Panc1 (cell line): ENCODE measurements around the gene DFFB. TPM values are rescaled to one million over a fixed set of nuclear protein-coding genes. Genes with fewer than 3 reads are reported as not detected.

Experiments
- ATAC-seq: fragments of 200-7000 bp; cut with Tn5 transposase; 2 replicates; pipeline ENCODE4 v1.9.1; 2020; ENCODE audit warnings: mild to moderate bottlenecking, moderate library complexity
- BruUV-seq: library from RNA; stranded (reverse); fragments of 400-500 nt; replicated peaks from 2 replicates; lab custom pipeline; 2021; lab: Mats Ljungman, UMichigan
- CTCF ChIA-PET: fragments of 300-600 bp; sonication (Branson Sonifier 250); formaldehyde crosslinking; loops from one replicate; lab custom pipeline; 2022; ENCODE audit warnings: antibody characterized with exemption; lab: Charles Lee
- POLR2A ChIA-PET: fragments of 300-600 bp; sonication (Branson Sonifier 250); formaldehyde crosslinking; loops from one replicate; lab custom pipeline; 2022; ENCODE audit warnings: antibody characterized with exemption; lab: Charles Lee
- DNase-seq: peaks from one replicate; pipeline ENCODE4 v3.0.0-alpha.2; 2010; ENCODE audit warnings: low read depth, low spot score
- H3K27ac ChIP-seq: 2 replicates; pipeline ENCODE4 v1.5.1; 2011; ENCODE audit warnings: mild to moderate bottlenecking, low read length, inconsistent platforms
- H3K27me3 ChIP-seq: fragments of 200-500 bp; sonication (Bioruptor generic); 2 replicates; pipeline ENCODE4 v1.6.0; 2014; ENCODE audit warnings: low read length, inconsistent platforms; ENCODE audit not compliant: control insufficient read depth, insufficient read depth
- H3K36me3 ChIP-seq: fragments of 200-500 bp; sonication (Bioruptor generic); 2 replicates; pipeline ENCODE4 v1.5.1; 2014; ENCODE audit warnings: inconsistent platforms, mild to moderate bottlenecking, low read length, moderate library complexity; ENCODE audit not compliant: control insufficient read depth, insufficient read depth
- H3K4me1 ChIP-seq: 2 replicates; pipeline ENCODE4 v1.5.1; 2011; ENCODE audit warnings: inconsistent platforms, mild to moderate bottlenecking, low read length, moderate library complexity; ENCODE audit not compliant: control insufficient read depth, insufficient read depth
- H3K4me3 ChIP-seq, 2 experiments: 2 replicates each; pipeline ENCODE4 v1.5.1; 2011 to 2012; ENCODE audit warnings: low read depth in 2 of 2, low read length in 2 of 2, mild to moderate bottlenecking in 2 of 2, inconsistent platforms in 1 of 2, moderate library complexity in 1 of 2
- H3K9me3 ChIP-seq: fragments of 200-500 bp; sonication (Bioruptor generic); 2 replicates; pipeline ENCODE4 v1.5.1; 2014; ENCODE audit warnings: low read depth, mild to moderate bottlenecking, inconsistent platforms, low read length, moderate library complexity; ENCODE audit not compliant: control insufficient read depth, insufficient read depth
- POLR2AphosphoS5 ChIP-seq: IDR thresholded peaks from 2 replicates; pipeline ENCODE4 v1.6.1; 2012; ENCODE audit warnings: mild to moderate bottlenecking, low read depth, low read length, moderate library complexity
- SIN3A ChIP-seq: IDR thresholded peaks from 2 replicates; pipeline ENCODE4 v1.6.1; 2012; ENCODE audit warnings: low read depth, mild to moderate bottlenecking, low read length, moderate library complexity, borderline replicate concordance; ENCODE audit not compliant: insufficient read depth
- TCF7L2 ChIP-seq: IDR thresholded peaks from 2 replicates; pipeline ENCODE4 v1.6.1; 2011; ENCODE audit warnings: mild to moderate bottlenecking, low read depth, low read length, inconsistent platforms
- in situ Hi-C: cut with HindIII; loops from 2 replicates; pipeline ENCODE4 v1.10.0; 2016; ENCODE audit warnings: low sequenced_read_pairs, low pct_unique_long_range_greater_than_20kb
- intact Hi-C: fragments of 100-400 bp; cut with micrococcal nuclease; formaldehyde crosslinking; loops from one replicate; pipeline ENCODE4 v1.10.0; 2022; ENCODE audit not compliant: unreplicated experiment
- total RNA-seq: library from RNA; stranded (reverse); gene quantifications from one replicate; pipeline ENCODE4 v1.2.1, GENCODE V29; 2021; ENCODE audit not compliant: unreplicated experiment
- TF ChIP-seq, protein P1 (sequence below), 2 experiments: IDR thresholded peaks; 2 replicates each; pipeline ENCODE4 v1.6.1; 2011 to 2012; ENCODE audit warnings: low read depth in 2 of 2, control low read depth in 1 of 2, low read length in 1 of 2, mild to moderate bottlenecking in 1 of 2, moderate library complexity in 1 of 2; ENCODE audit not compliant: insufficient read depth in 1 of 2
- TF ChIP-seq, protein P2 (sequence below): fragments of 450-650 bp; IDR thresholded peaks from 2 replicates; pipeline ENCODE4 v1.5.1; 2017; ENCODE audit warnings: mild to moderate bottlenecking

DFFB gene
- total RNA-seq, 1 experiment from 2014 or later, result 3.0 TPM

DNA sequence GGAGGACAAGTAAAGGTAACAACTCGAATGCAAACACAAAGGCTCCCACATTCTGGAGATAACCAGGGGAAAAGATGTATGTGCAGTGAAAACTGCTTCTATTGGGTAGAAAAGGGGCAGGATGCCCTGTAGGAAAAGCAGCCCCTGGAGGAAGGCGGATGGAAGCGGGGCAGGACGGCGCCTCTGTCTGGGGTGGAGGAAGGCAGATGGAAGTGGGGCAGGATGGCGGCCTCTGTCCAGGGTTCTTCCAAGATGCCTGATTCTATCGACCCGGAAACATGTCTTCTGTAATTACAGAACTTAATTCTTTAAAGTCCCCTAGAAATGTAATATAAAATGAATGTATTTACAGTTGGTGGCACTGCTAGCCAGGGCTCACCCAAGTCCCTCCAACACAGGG lies 37.0 kb upstream of the DFFB start:
- DNase-seq (no peak), ATAC-seq (no peak)
- H3K4me3 ChIP-seq, result no peak overlapping the region
- ChIA-PET CTCF (no interaction called here), POLR2A (no interaction called here)
- no peak overlapping the region for H3K27ac ChIP-seq
- no peaks in the 10 kb centered on the region for H3K27me3 ChIP-seq
- TF ChIP-seq, protein P1, sequence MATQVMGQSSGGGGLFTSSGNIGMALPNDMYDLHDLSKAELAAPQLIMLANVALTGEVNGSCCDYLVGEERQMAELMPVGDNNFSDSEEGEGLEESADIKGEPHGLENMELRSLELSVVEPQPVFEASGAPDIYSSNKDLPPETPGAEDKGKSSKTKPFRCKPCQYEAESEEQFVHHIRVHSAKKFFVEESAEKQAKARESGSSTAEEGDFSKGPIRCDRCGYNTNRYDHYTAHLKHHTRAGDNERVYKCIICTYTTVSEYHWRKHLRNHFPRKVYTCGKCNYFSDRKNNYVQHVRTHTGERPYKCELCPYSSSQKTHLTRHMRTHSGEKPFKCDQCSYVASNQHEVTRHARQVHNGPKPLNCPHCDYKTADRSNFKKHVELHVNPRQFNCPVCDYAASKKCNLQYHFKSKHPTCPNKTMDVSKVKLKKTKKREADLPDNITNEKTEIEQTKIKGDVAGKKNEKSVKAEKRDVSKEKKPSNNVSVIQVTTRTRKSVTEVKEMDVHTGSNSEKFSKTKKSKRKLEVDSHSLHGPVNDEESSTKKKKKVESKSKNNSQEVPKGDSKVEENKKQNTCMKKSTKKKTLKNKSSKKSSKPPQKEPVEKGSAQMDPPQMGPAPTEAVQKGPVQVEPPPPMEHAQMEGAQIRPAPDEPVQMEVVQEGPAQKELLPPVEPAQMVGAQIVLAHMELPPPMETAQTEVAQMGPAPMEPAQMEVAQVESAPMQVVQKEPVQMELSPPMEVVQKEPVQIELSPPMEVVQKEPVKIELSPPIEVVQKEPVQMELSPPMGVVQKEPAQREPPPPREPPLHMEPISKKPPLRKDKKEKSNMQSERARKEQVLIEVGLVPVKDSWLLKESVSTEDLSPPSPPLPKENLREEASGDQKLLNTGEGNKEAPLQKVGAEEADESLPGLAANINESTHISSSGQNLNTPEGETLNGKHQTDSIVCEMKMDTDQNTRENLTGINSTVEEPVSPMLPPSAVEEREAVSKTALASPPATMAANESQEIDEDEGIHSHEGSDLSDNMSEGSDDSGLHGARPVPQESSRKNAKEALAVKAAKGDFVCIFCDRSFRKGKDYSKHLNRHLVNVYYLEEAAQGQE (IDR thresholded peaks at IDR 0.05; ENCODE audit: insufficient read depth in 1 of 2, low read depth in 2 of 2, low read length in 1 of 2), result no peak
- TF ChIP-seq TCF7L2 (no peak), SIN3A (no peak), POLR2AphosphoS5 (no peak)
- TF ChIP-seq, protein P2, sequence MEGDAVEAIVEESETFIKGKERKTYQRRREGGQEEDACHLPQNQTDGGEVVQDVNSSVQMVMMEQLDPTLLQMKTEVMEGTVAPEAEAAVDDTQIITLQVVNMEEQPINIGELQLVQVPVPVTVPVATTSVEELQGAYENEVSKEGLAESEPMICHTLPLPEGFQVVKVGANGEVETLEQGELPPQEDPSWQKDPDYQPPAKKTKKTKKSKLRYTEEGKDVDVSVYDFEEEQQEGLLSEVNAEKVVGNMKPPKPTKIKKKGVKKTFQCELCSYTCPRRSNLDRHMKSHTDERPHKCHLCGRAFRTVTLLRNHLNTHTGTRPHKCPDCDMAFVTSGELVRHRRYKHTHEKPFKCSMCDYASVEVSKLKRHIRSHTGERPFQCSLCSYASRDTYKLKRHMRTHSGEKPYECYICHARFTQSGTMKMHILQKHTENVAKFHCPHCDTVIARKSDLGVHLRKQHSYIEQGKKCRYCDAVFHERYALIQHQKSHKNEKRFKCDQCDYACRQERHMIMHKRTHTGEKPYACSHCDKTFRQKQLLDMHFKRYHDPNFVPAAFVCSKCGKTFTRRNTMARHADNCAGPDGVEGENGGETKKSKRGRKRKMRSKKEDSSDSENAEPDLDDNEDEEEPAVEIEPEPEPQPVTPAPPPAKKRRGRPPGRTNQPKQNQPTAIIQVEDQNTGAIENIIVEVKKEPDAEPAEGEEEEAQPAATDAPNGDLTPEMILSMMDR, result no peak
- H3K4me1 ChIP-seq, result no peaks in the 10 kb centered on the region
- no TSS peak for BruUV-seq
- in situ Hi-C loops (no loop called here), intact Hi-C loops (no loop called here)
- no peaks in the 10 kb centered on the region for H3K9me3 ChIP-seq
- no peaks in the 10 kb centered on the region for H3K36me3 ChIP-seq

DNA sequence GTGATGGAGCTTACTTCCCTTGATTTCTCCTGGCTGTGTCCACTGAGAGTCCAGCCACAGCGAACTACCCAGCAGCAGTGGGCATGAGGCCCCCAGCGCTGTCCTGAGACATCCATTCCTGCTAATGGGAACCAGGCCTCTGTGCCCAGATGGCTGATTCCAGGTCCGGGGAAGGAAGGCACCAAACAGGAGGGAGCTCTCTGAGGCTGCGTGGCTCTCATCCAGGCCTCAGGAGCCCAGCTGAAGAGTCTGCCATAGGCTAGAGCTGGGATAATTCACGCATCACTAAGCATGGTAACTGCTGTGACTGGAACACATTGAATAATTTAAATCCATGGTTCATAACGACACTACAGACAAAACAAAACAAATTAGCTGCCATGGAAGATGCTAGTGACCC lies 36.3 kb upstream of the DFFB start:
- no peaks in the 10 kb centered on the region for H3K9me3 ChIP-seq
- BruUV-seq, result no TSS peak
- no peak overlapping the region for H3K27ac ChIP-seq
- H3K27me3 ChIP-seq, result no peaks in the 10 kb centered on the region
- no peaks in the 10 kb centered on the region for H3K4me1 ChIP-seq
- ATAC-seq, result no peak
- intact Hi-C loops (no loop called here), in situ Hi-C loops (no loop called here)
- ChIA-PET CTCF (interaction anchor here (1.1 kb wide), 1 partner anchor 29 kb away, joined by 3 read pairs; no protein-coding TSS in a partner anchor), POLR2A (no interaction called here)
- no peak overlapping the region for H3K4me3 ChIP-seq
- H3K36me3 ChIP-seq, result no peaks in the 10 kb centered on the region
- no peak for DNase-seq
- TF ChIP-seq POLR2AphosphoS5, result no peak
- no peak for TF ChIP-seq TCF7L2
- TF ChIP-seq, protein P1 (IDR thresholded peaks at IDR 0.05; ENCODE audit: insufficient read depth in 1 of 2, low read depth in 2 of 2, low read length in 1 of 2), result no peak
- TF ChIP-seq, protein P2, result no peak
